ENCODE results near the gene CRB1.

Gene CRB1

DNA sequence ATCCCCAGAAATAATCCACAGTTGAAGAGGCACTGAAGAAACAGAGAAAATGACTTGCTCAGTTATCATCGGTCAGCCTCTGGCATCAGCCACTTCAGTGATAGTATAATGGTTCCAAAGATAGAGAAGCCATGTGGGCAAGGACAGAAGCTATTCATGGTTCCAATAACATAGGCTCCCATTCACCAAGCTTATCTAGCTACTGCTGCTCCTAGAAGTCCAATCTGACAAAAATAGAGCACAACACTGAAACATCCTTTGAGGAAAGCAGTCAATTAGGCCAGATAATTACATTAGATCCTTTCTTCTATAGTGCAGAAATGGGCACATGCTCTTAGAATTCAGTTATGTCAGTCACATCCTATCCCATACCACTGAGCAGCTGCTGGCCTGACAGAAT lies 33.5 kb upstream of the CRB1 start:
- no peak for TF ChIP-seq CTCF (IDR thresholded peaks at IDR 0.05)
- Mint-ChIP-seq H3K4me1 (no peaks in the 10 kb centered on the region), H3K27ac (no peak overlapping the region), H3K27me3 (ENCODE audit: low read depth, poor library complexity) (peaks cover 6% of the 10 kb centered on the region), H3K9me3 (no peaks in the 10 kb centered on the region), H3K36me3 (ENCODE audit: low read depth) (no peaks in the 10 kb centered on the region), H3K4me3 (no peak overlapping the region)
- no peak for DNase-seq

DNA sequence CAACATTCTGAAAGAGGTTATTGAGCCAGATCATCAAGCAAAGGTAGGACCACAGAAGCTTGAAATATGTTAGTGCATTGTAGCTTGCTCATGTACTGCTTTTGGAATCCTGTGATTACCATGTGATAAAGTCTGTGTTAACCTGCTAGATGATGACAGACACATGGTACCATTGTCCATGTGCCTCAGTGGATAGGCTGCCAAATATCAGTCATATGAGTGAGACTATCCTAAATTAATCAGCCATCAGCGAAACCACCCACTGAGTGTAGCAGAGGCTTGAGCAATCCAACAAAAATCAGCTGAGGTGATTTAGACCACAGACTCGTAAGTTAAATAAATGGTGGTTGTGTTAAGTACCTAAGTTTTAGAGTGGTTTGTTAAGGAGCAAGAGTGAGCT lies 32.7 kb upstream of the CRB1 start:
- H3K4me1 Mint-ChIP-seq = no peaks in the 10 kb centered on the region
- H3K27ac Mint-ChIP-seq = no peak overlapping the region
- H3K9me3 Mint-ChIP-seq = no peaks in the 10 kb centered on the region
- H3K27me3 Mint-ChIP-seq (ENCODE audit: low read depth, poor library complexity) = peaks cover 6% of the 10 kb centered on the region
- TF ChIP-seq CTCF (IDR thresholded peaks at IDR 0.05) = no peak
- no peak overlapping the region for H3K4me3 Mint-ChIP-seq
- no peak for DNase-seq
- no peaks in the 10 kb centered on the region for H3K36me3 Mint-ChIP-seq (ENCODE audit: low read depth)

- Mint-ChIP-seq H3K4me1 (no peaks in the 10 kb centered on the region), H3K27ac (no peak overlapping the region), H3K9me3 (no peaks in the 10 kb centered on the region), H3K27me3 (ENCODE audit: low read depth, poor library complexity) (peaks cover 4% of the 10 kb centered on the region), H3K4me3 (no peak overlapping the region), H3K36me3 (ENCODE audit: low read depth) (no peaks in the 10 kb centered on the region)
- no peak for TF ChIP-seq CTCF (IDR thresholded peaks at IDR 0.05)
- DNase-seq = no peak
These were observed 20.6 kb upstream of the CRB1 start for GRCh38 chr1:197247465-197247864.

DNA sequence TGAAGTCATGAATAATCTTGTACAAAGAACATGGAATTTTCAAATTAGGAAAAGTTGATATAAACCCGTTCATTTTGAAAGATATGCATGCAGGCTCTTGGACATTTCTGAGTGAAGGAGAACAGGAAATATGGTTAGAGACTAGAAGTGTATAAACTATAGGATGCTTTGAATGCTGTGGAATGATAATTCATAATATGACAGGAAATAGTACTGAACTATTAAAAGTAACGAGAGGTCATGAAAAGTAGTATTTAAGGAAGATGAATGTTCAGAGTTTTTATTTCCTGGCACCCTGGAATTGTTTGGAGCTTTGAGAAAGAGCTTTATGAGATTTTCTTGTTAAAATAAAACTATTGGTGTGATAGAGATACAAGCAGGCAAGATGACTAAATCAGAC lies 18.7 kb upstream of the CRB1 start:
- no peak overlapping the region for H3K4me3 Mint-ChIP-seq
- H3K9me3 Mint-ChIP-seq = no peaks in the 10 kb centered on the region
- no peak for DNase-seq
- TF ChIP-seq CTCF (IDR thresholded peaks at IDR 0.05) = no peak
- no peaks in the 10 kb centered on the region for H3K4me1 Mint-ChIP-seq
- H3K27ac Mint-ChIP-seq = no peak overlapping the region
- peaks cover 4% of the 10 kb centered on the region for H3K27me3 Mint-ChIP-seq (ENCODE audit: low read depth, poor library complexity)
- H3K36me3 Mint-ChIP-seq (ENCODE audit: low read depth) = no peaks in the 10 kb centered on the region

- Mint-ChIP-seq H3K27ac (no peak overlapping the region), H3K4me1 (no peaks in the 10 kb centered on the region), H3K4me3 (no peak overlapping the region), H3K9me3 (no peaks in the 10 kb centered on the region), H3K27me3 (ENCODE audit: low read depth, poor library complexity) (peaks cover 4% of the 10 kb centered on the region), H3K36me3 (ENCODE audit: low read depth) (no peaks in the 10 kb centered on the region)
- DNase-seq = no peak
- no peak for TF ChIP-seq CTCF (IDR thresholded peaks at IDR 0.05)
These were observed 17.4 kb upstream of the CRB1 start for GRCh38 chr1:197250616-197251015.

DNA sequence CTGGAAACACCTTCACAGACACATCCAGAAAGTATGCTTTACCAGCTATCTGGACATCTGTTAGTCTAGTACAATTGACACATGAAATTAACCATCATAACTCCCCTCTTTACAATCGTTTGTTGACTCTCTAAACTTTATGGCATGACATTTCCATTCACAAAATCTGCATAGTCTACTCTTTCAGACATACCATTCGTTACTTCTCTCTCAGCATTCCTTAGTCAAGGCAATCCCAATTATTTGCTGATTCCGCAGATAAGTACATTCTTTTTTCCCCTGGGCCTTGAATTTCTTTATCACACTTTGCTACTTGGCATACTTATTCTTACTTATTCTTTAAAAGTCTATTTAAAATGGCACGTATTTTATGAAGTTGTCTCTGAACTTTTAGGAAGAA lies 15.1 kb upstream of the CRB1 start:
- no peak for DNase-seq
- Mint-ChIP-seq H3K9me3 (no peaks in the 10 kb centered on the region), H3K4me3 (no peak overlapping the region), H3K27me3 (ENCODE audit: low read depth, poor library complexity) (peaks cover 4% of the 10 kb centered on the region), H3K36me3 (ENCODE audit: low read depth) (no peaks in the 10 kb centered on the region), H3K4me1 (no peaks in the 10 kb centered on the region), H3K27ac (no peak overlapping the region)
- TF ChIP-seq CTCF (IDR thresholded peaks at IDR 0.05) = no peak
